Loucy (cell line): ENCODE results near the gene SCAND1.

ENCODE experiments used
- H2AFZ ChIP-seq: fragments of 200-600 bp; sonication (generic); 2 replicates; pipeline ENCODE4 v1.6.0; 2016; ENCODE audit warnings: antibody characterized with exemption, mild to moderate bottlenecking, low read length, moderate library complexity
- H3F3A ChIP-seq: fragments of 200-600 bp; 2 replicates; pipeline ENCODE4 v1.6.0; 2016; ENCODE audit warnings: antibody characterized with exemption, low read depth, mild to moderate bottlenecking
- H3K27me3 ChIP-seq: fragments of 200-600 bp; sonication (generic); 2 replicates; pipeline ENCODE4 v1.6.1; 2014; ENCODE audit warnings: low read length, mild to moderate bottlenecking; ENCODE audit not compliant: insufficient read depth, poor library complexity, severe bottlenecking
- H3K36me3 ChIP-seq: fragments of 200-600 bp; sonication (generic); 2 replicates; pipeline ENCODE4 v1.6.1; 2016; ENCODE audit warnings: low read length; ENCODE audit not compliant: insufficient read depth
- H3K4me1 ChIP-seq: fragments of 200-600 bp; sonication (generic); 2 replicates; pipeline ENCODE4 v1.5.1; 2014; ENCODE audit warnings: low read length, mild to moderate bottlenecking; ENCODE audit not compliant: insufficient read depth, poor library complexity, severe bottlenecking
- H3K4me2 ChIP-seq: fragments of 200-600 bp; sonication (generic); 2 replicates; pipeline ENCODE4 v1.6.0; 2014; ENCODE audit warnings: antibody characterized with exemption, low read length, low read depth, mild to moderate bottlenecking; ENCODE audit not compliant: poor library complexity, severe bottlenecking
- H3K4me3 ChIP-seq: fragments of 200-600 bp; sonication (generic); 2 replicates; pipeline ENCODE4 v1.5.1; 2014; ENCODE audit warnings: low read length, mild to moderate bottlenecking, mixed read lengths; ENCODE audit not compliant: poor library complexity, severe bottlenecking
- H3K79me2 ChIP-seq: fragments of 200-600 bp; sonication (generic); 2 replicates; pipeline ENCODE4 v1.6.1; 2014; ENCODE audit warnings: low read length; ENCODE audit not compliant: insufficient read depth
- H3K9ac ChIP-seq: fragments of 200-600 bp; sonication (generic); 2 replicates; pipeline ENCODE4 v1.6.0; 2014; ENCODE audit warnings: mild to moderate bottlenecking, low read depth, low read length, moderate library complexity; ENCODE audit not compliant: poor library complexity, severe bottlenecking
- H3K9me2 ChIP-seq: fragments of 200-600 bp; sonication (generic); replicated peaks from 2 replicates; pipeline ENCODE4 v1.6.1; 2016; ENCODE audit warnings: low read depth, low read length, mixed read lengths
- H3K9me3 ChIP-seq: fragments of 200-600 bp; sonication (generic); 2 replicates; pipeline ENCODE4 v1.6.1; 2014; ENCODE audit warnings: mild to moderate bottlenecking, antibody characterized with exemption, low read length, low read depth; ENCODE audit not compliant: insufficient read depth
- H4K20me1 ChIP-seq: fragments of 200-600 bp; sonication (generic); 2 replicates; pipeline ENCODE4 v1.6.0; 2014; ENCODE audit warnings: antibody characterized with exemption, low read length, mild to moderate bottlenecking; ENCODE audit not compliant: insufficient read depth, poor library complexity, severe bottlenecking
- CTCF ChIP-seq: fragments of 200-600 bp; sonication (generic); conservative IDR thresholded peaks from 2 replicates; pipeline ENCODE4 v1.5.1; 2014; ENCODE audit warnings: mild to moderate bottlenecking, antibody characterized with exemption, low read length
- EZH2phosphoT487 ChIP-seq: fragments of 200-600 bp; IDR thresholded peaks from 2 replicates; pipeline ENCODE4 v1.6.1; 2018; ENCODE audit warnings: antibody characterized with exemption, mild to moderate bottlenecking, moderate library complexity, borderline replicate concordance

Gene SCAND1

DNA sequence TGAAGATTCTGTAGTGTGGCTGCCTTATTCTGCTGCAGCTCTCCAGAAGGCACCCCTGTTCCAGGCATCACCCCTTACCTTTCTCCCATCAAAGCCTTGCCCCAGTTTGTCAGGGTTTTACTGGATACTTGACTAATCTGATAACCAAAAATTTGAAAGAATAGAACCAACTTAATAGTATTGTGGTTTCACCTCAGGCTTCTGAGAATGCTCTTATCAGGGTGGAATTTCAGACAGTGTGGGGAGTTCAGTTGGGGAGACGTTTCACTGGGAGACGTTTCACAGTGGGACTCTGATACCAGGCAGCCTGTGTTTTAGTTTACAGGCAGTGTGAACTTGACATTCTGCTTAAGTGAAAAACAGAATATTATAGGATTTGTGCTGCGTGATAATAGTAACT is 50.5 kb downstream of the SCAND1 start:
- Histone ChIP-seq H3K4me3 (no peak overlapping the region), H4K20me1 (no peaks in the 10 kb centered on the region), H3K9me3 (no peaks in the 10 kb centered on the region), H3K36me3 (peaks cover 19% of the 10 kb centered on the region; the same call in 1 of the 2 replicates), H3K27me3 (no peaks in the 10 kb centered on the region), H2AFZ (no peak overlapping the region), H3K9me2 (no peaks in the 10 kb centered on the region), H3F3A (no peaks in the 10 kb centered on the region), H3K4me1 (no peaks in the 10 kb centered on the region), H3K9ac (no peak overlapping the region), H3K4me2 (no peak overlapping the region), H3K79me2 (no peaks in the 10 kb centered on the region)
- no peak for TF ChIP-seq CTCF
- no peak for TF ChIP-seq EZH2phosphoT487
